Measurements from ENCODE around the gene NCOA1.

NCOA1 gene

GRCh38 chr2:24671230-24671629 lies 180.2 kb downstream of the NCOA1 start:
- Histone ChIP-seq H3K27ac (replicated peaks; ENCODE audit: low read length) (no peak overlapping the region), H2BK12ac (ENCODE audit: low read length) (no peak overlapping the region), H3K18ac (ENCODE audit: low read length) (no peak overlapping the region), H3K4me1 (ENCODE audit: control insufficient read depth in 2 of 2, insufficient read depth in 1 of 2, low read depth in 1 of 2, low read length in 2 of 2) (no peaks in the 10 kb centered on the region), H3K9me3 (replicated peaks in 1 of 2; ENCODE audit: control insufficient read depth in 2 of 2, insufficient read depth in 1 of 2, low read depth in 1 of 2, low read length in 2 of 2) (no peaks in the 10 kb centered on the region), H3K27me3 (ENCODE audit: control insufficient read depth in 3 of 3, insufficient read depth in 3 of 3, low read depth in 1 of 3, low read length in 3 of 3) (no peaks in the 10 kb centered on the region), H4K91ac (ENCODE audit: low read depth, low read length, poor library complexity) (no peak overlapping the region), H2BK5ac (ENCODE audit: low read length) (no peak overlapping the region), H3K14ac (ENCODE audit: low read length) (no peak overlapping the region), H2AK5ac (ENCODE audit: low read depth, low read length) (no peak overlapping the region), H3K9ac (ENCODE audit: low read depth, low read length, poor library complexity) (no peak overlapping the region), H3K4me3 (ENCODE audit: low read length in 2 of 2) (no peak overlapping the region), H3K79me1 (ENCODE audit: low read depth, low read length) (no peaks in the 10 kb centered on the region), H2BK15ac (ENCODE audit: low read length) (no peak overlapping the region), H3K4me2 (ENCODE audit: insufficient read depth, low read length, poor library complexity, severe bottlenecking) (no peak overlapping the region), H3K23ac (ENCODE audit: low read depth, low read length, poor library complexity) (no peak overlapping the region), H2AFZ (ENCODE audit: low read length) (no peak overlapping the region), H4K8ac (ENCODE audit: low read depth, low read length) (no peak overlapping the region), H3K36me3 (replicated peaks in 1 of 2; ENCODE audit: control insufficient read depth in 2 of 2, insufficient read depth in 2 of 2, low read length in 2 of 2) (peaks cover 0 to 2% of the 10 kb centered on the region in 2 donors), H3K4ac (ENCODE audit: low read length) (no peak overlapping the region), H2BK120ac (ENCODE audit: low read depth, low read length) (no peak overlapping the region)
- WGBS, 2 donors (ENCODE audit: extremely low coverage in 2 of 2, insufficient read length in 2 of 2, insufficient replicate concordance in 1 of 2), result no CpG with 5 or more reads among the region's 1 CpG
- no peak for DNase-seq (ENCODE audit: low spot score)

- Histone ChIP-seq H2AFZ (ENCODE audit: low read length) (no peak overlapping the region), H2BK5ac (ENCODE audit: low read length) (no peak overlapping the region), H3K18ac (ENCODE audit: low read length) (no peak overlapping the region), H3K4me1 (ENCODE audit: control insufficient read depth in 2 of 2, insufficient read depth in 1 of 2, low read depth in 1 of 2, low read length in 2 of 2) (no peaks in the 10 kb centered on the region), H2BK15ac (ENCODE audit: low read length) (no peak overlapping the region), H2BK12ac (ENCODE audit: low read length) (no peak overlapping the region), H3K9ac (ENCODE audit: low read depth, low read length, poor library complexity) (no peak overlapping the region), H4K8ac (ENCODE audit: low read depth, low read length) (no peak overlapping the region), H3K14ac (ENCODE audit: low read length) (no peak overlapping the region), H3K4ac (ENCODE audit: low read length) (no peak overlapping the region), H3K36me3 (replicated peaks in 1 of 2; ENCODE audit: control insufficient read depth in 2 of 2, insufficient read depth in 2 of 2, low read length in 2 of 2) (peaks cover 0 to 10% of the 10 kb centered on the region in 2 donors), H3K27me3 (ENCODE audit: control insufficient read depth in 3 of 3, insufficient read depth in 3 of 3, low read depth in 1 of 3, low read length in 3 of 3) (no peaks in the 10 kb centered on the region), H4K91ac (ENCODE audit: low read depth, low read length, poor library complexity) (no peak overlapping the region), H3K27ac (replicated peaks; ENCODE audit: low read length) (no peak overlapping the region), H2AK5ac (ENCODE audit: low read depth, low read length) (no peak overlapping the region), H3K9me3 (replicated peaks in 1 of 2; ENCODE audit: control insufficient read depth in 2 of 2, insufficient read depth in 1 of 2, low read depth in 1 of 2, low read length in 2 of 2) (no peaks in the 10 kb centered on the region), H3K4me3 (ENCODE audit: low read length in 2 of 2) (no peak overlapping the region), H3K23ac (ENCODE audit: low read depth, low read length, poor library complexity) (no peak overlapping the region), H3K4me2 (ENCODE audit: insufficient read depth, low read length, poor library complexity, severe bottlenecking) (no peak overlapping the region), H2BK120ac (ENCODE audit: low read depth, low read length) (no peak overlapping the region), H3K79me1 (ENCODE audit: low read depth, low read length) (no peaks in the 10 kb centered on the region)
- no peak for DNase-seq (ENCODE audit: low spot score)
- WGBS, 2 donors (ENCODE audit: extremely low coverage in 2 of 2, insufficient read length in 2 of 2, insufficient replicate concordance in 1 of 2), result no CpG with 5 or more reads among the region's 3 CpGs
These were observed 181.5 kb downstream of the NCOA1 start for GRCh38 chr2:24672589-24672988.

GRCh38 chr2:24675338-24675737 lies 184.3 kb downstream of the NCOA1 start:
- H3K9ac ChIP-seq (ENCODE audit: low read depth, low read length, poor library complexity), result no peak overlapping the region
- H3K4me2 ChIP-seq (ENCODE audit: insufficient read depth, low read length, poor library complexity, severe bottlenecking), result no peak overlapping the region
- H3K27me3 ChIP-seq (ENCODE audit: control insufficient read depth in 3 of 3, insufficient read depth in 3 of 3, low read depth in 1 of 3, low read length in 3 of 3), result no peaks in the 10 kb centered on the region
- no peak overlapping the region for H4K91ac ChIP-seq (ENCODE audit: low read depth, low read length, poor library complexity)
- H3K4me3 ChIP-seq (ENCODE audit: low read length in 2 of 2), result no peak overlapping the region
- H2BK15ac ChIP-seq (ENCODE audit: low read length), result no peak overlapping the region
- WGBS, 2 donors (ENCODE audit: extremely low coverage in 2 of 2, insufficient read length in 2 of 2, insufficient replicate concordance in 1 of 2), result no CpG with 5 or more reads among the region's 7 CpGs
- no peak overlapping the region for H3K18ac ChIP-seq (ENCODE audit: low read length)
- H3K23ac ChIP-seq (ENCODE audit: low read depth, low read length, poor library complexity), result no peak overlapping the region
- no peak overlapping the region for H4K8ac ChIP-seq (ENCODE audit: low read depth, low read length)
- no peak overlapping the region for H2BK5ac ChIP-seq (ENCODE audit: low read length)
- H3K4ac ChIP-seq (ENCODE audit: low read length), result no peak overlapping the region
- no peak overlapping the region for H3K27ac ChIP-seq (replicated peaks; ENCODE audit: low read length)
- H3K9me3 ChIP-seq (replicated peaks in 1 of 2; ENCODE audit: control insufficient read depth in 2 of 2, insufficient read depth in 1 of 2, low read depth in 1 of 2, low read length in 2 of 2), result no peaks in the 10 kb centered on the region
- no peak for DNase-seq (ENCODE audit: low spot score)
- H2BK12ac ChIP-seq (ENCODE audit: low read length), result no peak overlapping the region
- no peak overlapping the region for H3K14ac ChIP-seq (ENCODE audit: low read length)
- H2BK120ac ChIP-seq (ENCODE audit: low read depth, low read length), result no peak overlapping the region
- H3K4me1 ChIP-seq (ENCODE audit: control insufficient read depth in 2 of 2, insufficient read depth in 1 of 2, low read depth in 1 of 2, low read length in 2 of 2), result no peaks in the 10 kb centered on the region
- H3K79me1 ChIP-seq (ENCODE audit: low read depth, low read length), result no peaks in the 10 kb centered on the region
- no peak overlapping the region for H2AK5ac ChIP-seq (ENCODE audit: low read depth, low read length)
- H3K36me3 ChIP-seq (replicated peaks in 1 of 2; ENCODE audit: control insufficient read depth in 2 of 2, insufficient read depth in 2 of 2, low read length in 2 of 2), result peaks cover 0 to 22% of the 10 kb centered on the region in 2 donors
- no peak overlapping the region for H2AFZ ChIP-seq (ENCODE audit: low read length)

GRCh38 chr2:24676493-24676892 lies 185.4 kb downstream of the NCOA1 start:
- Histone ChIP-seq H4K91ac (ENCODE audit: low read depth, low read length, poor library complexity) (no peak overlapping the region), H2BK5ac (ENCODE audit: low read length) (no peak overlapping the region), H4K8ac (ENCODE audit: low read depth, low read length) (no peak overlapping the region), H3K4me2 (ENCODE audit: insufficient read depth, low read length, poor library complexity, severe bottlenecking) (no peak overlapping the region), H3K9me3 (replicated peaks in 1 of 2; ENCODE audit: control insufficient read depth in 2 of 2, insufficient read depth in 1 of 2, low read depth in 1 of 2, low read length in 2 of 2) (no peaks in the 10 kb centered on the region), H3K27ac (replicated peaks; ENCODE audit: low read length) (no peak overlapping the region), H2AK5ac (ENCODE audit: low read depth, low read length) (no peak overlapping the region), H3K4ac (ENCODE audit: low read length) (no peak overlapping the region), H3K79me1 (ENCODE audit: low read depth, low read length) (no peaks in the 10 kb centered on the region), H2AFZ (ENCODE audit: low read length) (no peak overlapping the region), H2BK15ac (ENCODE audit: low read length) (no peak overlapping the region), H2BK120ac (ENCODE audit: low read depth, low read length) (no peak overlapping the region), H3K9ac (ENCODE audit: low read depth, low read length, poor library complexity) (no peak overlapping the region), H3K18ac (ENCODE audit: low read length) (no peak overlapping the region), H3K4me1 (ENCODE audit: control insufficient read depth in 2 of 2, insufficient read depth in 1 of 2, low read depth in 1 of 2, low read length in 2 of 2) (no peaks in the 10 kb centered on the region), H3K23ac (ENCODE audit: low read depth, low read length, poor library complexity) (no peak overlapping the region), H2BK12ac (ENCODE audit: low read length) (no peak overlapping the region), H3K27me3 (ENCODE audit: control insufficient read depth in 3 of 3, insufficient read depth in 3 of 3, low read depth in 1 of 3, low read length in 3 of 3) (no peaks in the 10 kb centered on the region), H3K36me3 (replicated peaks in 1 of 2; ENCODE audit: control insufficient read depth in 2 of 2, insufficient read depth in 2 of 2, low read length in 2 of 2) (peaks cover 0 to 25% of the 10 kb centered on the region in 2 donors), H3K14ac (ENCODE audit: low read length) (no peak overlapping the region), H3K4me3 (ENCODE audit: low read length in 2 of 2) (no peak overlapping the region)
- no CpG with 5 or more reads among the region's 4 CpGs for WGBS, 2 donors (ENCODE audit: extremely low coverage in 2 of 2, insufficient read length in 2 of 2, insufficient replicate concordance in 1 of 2)
- DNase-seq (ENCODE audit: low spot score), result no peak
